Hematopoietic multipotent progenitor cell treated with erythropoietin and hydrocortisone succinate and interleukin-3 and kit ligand, for 15 days (in vitro differentiated cells): Measurements from ENCODE around the gene TMEM132C.
"Not testable (repeated sequence)": the region's sequence is repeated elsewhere in the genome, so short reads cannot be mapped to it uniquely, and the experiment has no call there.

ENCODE experiments used
- DNase-seq: peaks from one replicate; pipeline ENCODE4 v3.0.0-alpha.2; 2015; ENCODE audit warnings: low spot score

Gene TMEM132C

GRCh38 chr12:128267131-128267622 is at the start of gene TMEM132C:
TSS of gene TMEM132C (plus strand) at chr12:128267170. CDS start at chr12:128267403, 233 bp downstream.
- no peak for DNase-seq

- DNase-seq = no peak
Observed at GRCh38 chr12:128224226-128224625, 42.7 kb upstream of the TMEM132C start.

- DNase-seq = no peak
Observed at GRCh38 chr12:128228581-128228980, 38.4 kb upstream of the TMEM132C start.

GRCh38 chr12:128235635-128236417 is 31.1 kb upstream of the TMEM132C start:
- DNase-seq = no peak

DNA sequence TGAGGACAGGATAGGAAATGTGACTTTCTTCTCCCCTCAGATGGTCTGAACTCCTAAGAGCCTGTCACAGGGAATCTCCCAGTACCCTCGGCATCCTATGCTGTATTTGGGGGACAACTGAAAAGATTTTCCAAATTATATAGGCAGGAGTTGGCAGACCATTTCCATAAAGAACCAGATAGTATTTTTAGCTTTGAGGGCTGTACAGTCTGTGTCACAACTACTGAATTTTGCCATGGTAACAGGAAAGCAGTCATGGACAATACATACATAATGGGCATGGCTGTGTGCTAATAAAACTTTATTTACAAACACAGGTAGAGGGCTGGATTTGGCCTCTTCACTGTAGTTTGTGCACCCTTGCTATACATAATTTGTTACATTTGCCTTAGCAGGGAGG is 30.4 kb upstream of the TMEM132C start:
- DNase-seq = no peak

DNA sequence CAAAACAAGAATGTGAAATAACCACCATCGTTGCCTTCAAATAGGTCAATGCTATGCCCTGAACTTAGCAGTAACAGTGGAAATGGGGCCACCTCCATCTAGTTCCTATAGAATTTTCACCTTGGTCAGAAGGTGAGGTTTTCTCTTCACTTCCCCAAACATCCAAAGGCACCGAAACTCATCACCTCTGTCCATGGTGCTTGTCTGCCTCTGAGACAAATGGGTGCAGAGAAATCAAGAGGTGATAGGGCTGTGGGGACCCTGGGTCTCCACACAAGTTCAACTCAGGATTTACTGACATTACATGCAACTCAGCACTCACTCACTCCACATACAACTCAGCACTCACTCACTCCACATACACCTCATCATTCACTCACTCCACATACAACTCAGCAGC is 26.2 kb upstream of the TMEM132C start:
- no peak for DNase-seq

- no peak for DNase-seq
Observed at GRCh38 chr12:128245121-128245520, 21.8 kb upstream of the TMEM132C start.

GRCh38 chr12:128245905-128246304 is 21.1 kb upstream of the TMEM132C start:
- DNase-seq = no peak

GRCh38 chr12:128250096-128250495 is 16.9 kb upstream of the TMEM132C start:
- DNase-seq = no peak

GRCh38 chr12:128253829-128254228 is 13.1 kb upstream of the TMEM132C start:
- not testable (repeated sequence) for DNase-seq

GRCh38 chr12:128258866-128259555 is 8.0 kb upstream of the TMEM132C start:
- DNase-seq = no peak

GRCh38 chr12:128259556-128260070 is 7.4 kb upstream of the TMEM132C start:
- DNase-seq = no peak

GRCh38 chr12:128261757-128262156 is 5.2 kb upstream of the TMEM132C start:
- DNase-seq = no peak

DNA sequence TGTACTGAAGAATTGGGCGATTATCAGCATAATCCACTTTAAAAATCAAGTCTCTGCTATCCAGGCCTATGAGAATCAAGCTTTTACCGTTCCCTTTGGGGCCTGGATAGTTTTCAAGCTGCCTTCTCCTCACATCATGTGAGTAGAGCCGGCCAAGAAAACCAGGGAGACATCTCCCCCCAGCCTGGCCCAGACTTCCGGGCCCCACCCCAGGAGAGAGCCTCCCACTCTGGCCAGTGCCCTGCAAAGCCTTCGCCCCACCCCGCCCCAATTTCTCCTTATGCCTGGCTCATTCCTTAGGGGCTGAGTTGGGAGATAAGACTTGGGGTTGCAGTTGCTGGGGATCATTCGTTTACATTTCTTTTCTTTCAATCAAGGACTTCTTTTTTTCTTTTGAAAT is 1.4 kb upstream of the TMEM132C start:
- no peak for DNase-seq

- DNase-seq = no peak
Observed at GRCh38 chr12:128266086-128266485, 884 bp upstream of the TMEM132C start.

GRCh38 chr12:128266541-128267130 is 334 bp upstream of the TMEM132C start:
- no peak for DNase-seq

- DNase-seq = no peak
Observed at GRCh38 chr12:128267651-128268378, 845 bp downstream of the TMEM132C start.

GRCh38 chr12:128268379-128268995 is 1.5 kb downstream of the TMEM132C start:
- DNase-seq = no peak

DNA sequence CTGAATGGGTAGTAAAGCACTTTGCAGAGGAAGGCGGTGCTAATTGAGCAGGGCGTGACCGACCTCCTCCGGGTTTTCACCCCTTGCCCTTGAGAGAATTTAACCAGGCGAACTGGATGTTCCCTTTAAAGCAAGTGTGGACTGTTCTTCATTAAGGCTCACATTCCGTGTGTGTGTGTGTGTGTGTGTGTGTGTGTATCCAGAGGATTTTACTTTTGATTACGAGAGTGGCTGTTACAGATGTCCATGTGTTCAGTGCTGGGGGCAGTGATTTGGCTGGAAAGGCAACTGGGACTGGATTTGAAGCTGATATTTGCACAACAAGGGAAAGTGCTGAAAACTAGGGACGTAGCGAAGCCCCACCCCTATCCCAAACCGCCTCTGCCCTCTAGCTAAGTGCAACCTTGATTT is 2.2 kb downstream of the TMEM132C start:
- no peak for DNase-seq

DNA sequence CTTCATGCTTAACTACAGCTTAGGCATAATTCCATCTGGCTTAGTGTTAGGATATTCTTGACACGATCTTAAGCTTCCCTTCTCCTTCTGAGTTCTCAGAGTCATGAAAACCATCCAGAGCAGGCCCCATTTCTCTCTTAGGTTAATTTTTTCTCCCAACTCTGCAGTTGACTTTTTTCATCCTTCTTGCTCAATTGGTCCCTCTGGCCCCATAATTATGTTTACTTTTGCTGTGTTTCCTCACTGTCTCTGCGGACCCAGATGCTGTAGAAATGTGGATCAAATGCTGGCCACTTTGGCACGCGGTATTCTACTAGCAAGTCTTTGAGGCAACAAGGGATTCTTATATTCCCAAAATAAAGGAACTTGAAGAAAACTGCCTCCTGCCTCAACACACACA is 9.5 kb downstream of the TMEM132C start:
- DNase-seq = no peak

- DNase-seq = no peak
Observed at GRCh38 chr12:128286970-128287369, 20.0 kb downstream of the TMEM132C start.

DNA sequence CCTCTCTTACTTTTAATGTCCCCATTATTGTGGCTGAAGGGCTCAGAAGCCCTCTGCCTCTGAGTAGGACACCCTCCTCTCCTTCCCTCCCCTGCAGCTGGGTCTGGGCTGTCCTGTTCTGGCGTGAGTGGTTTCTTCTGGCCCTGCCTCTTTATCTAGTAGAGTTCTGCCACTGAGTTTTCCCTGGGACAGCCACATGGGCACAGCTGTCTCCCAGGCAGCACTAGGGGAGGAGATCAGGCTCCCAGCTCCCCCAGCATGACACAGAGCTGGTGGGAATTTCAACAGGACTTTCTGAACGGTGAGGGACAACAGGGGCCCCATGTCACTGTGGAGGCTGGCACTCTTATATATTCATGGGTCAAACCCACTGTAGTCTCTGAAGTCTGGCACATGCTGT is 21.4 kb downstream of the TMEM132C start:
- DNase-seq = no peak
